Muscle layer of colon (tissue), 2 donors: ENCODE measurements around the gene FARSB.

Experiments used
- H3K27ac ChIP-seq: one replicate; pipeline ENCODE4 v1.7.0; 2013; ENCODE audit warnings: low read depth, mild to moderate bottlenecking, low read length, moderate library complexity
- H3K27me3 ChIP-seq, 2 donors: one replicate each; pipeline ENCODE4 v1.7.0; 2013; ENCODE audit warnings: low read length in 2 of 2, mild to moderate bottlenecking in 2 of 2; ENCODE audit not compliant: insufficient read depth in 2 of 2, control insufficient read depth in 1 of 2
- H3K36me3 ChIP-seq: one replicate; pipeline ENCODE4 v1.7.0; 2013; ENCODE audit warnings: mild to moderate bottlenecking, low read length; ENCODE audit not compliant: insufficient read depth
- H3K4me1 ChIP-seq: one replicate; pipeline ENCODE4 v1.7.0; 2013; ENCODE audit warnings: mild to moderate bottlenecking, low read length; ENCODE audit not compliant: insufficient read depth
- H3K4me3 ChIP-seq, 2 donors: one replicate each; pipeline ENCODE4 v1.7.0; 2013; ENCODE audit warnings: low read length in 2 of 2, low read depth in 1 of 2, mild to moderate bottlenecking in 1 of 2, moderate library complexity in 1 of 2
- H3K9ac ChIP-seq: one replicate; pipeline ENCODE4 v1.7.0; 2013; ENCODE audit warnings: low read length
- H3K9me3 ChIP-seq: one replicate; pipeline ENCODE4 v1.7.0; 2013; ENCODE audit warnings: mild to moderate bottlenecking, low read length
- donor health status: abdominal sarcoma.
- donor health status: Adenocarcinoma of cecum.

The FARSB gene

GRCh38 chr2:222572264-222572721 is 83.6 kb downstream of the FARSB start:
- Histone ChIP-seq H3K4me3 (no peak overlapping the region), H3K4me1 (peaks cover 57% of the 10 kb centered on the region), H3K9me3 (no peaks in the 10 kb centered on the region), H3K36me3 (peaks cover 4% of the 10 kb centered on the region), H3K27me3 (no peaks in the 10 kb centered on the region), H3K27ac (peak overlapping the region; percentile 53), H3K9ac (no peak overlapping the region)

- no peaks in the 10 kb centered on the region for H3K27me3 ChIP-seq
- no peak overlapping the region for H3K9ac ChIP-seq
- H3K27ac ChIP-seq: peak overlapping the region; percentile 22
- H3K4me3 ChIP-seq: no peak overlapping the region
- peaks cover 48% of the 10 kb centered on the region for H3K4me1 ChIP-seq
- H3K9me3 ChIP-seq: no peaks in the 10 kb centered on the region
- H3K36me3 ChIP-seq: peaks cover 4% of the 10 kb centered on the region
These were observed 86.1 kb downstream of the FARSB start for GRCh38 chr2:222569826-222570225.

DNA sequence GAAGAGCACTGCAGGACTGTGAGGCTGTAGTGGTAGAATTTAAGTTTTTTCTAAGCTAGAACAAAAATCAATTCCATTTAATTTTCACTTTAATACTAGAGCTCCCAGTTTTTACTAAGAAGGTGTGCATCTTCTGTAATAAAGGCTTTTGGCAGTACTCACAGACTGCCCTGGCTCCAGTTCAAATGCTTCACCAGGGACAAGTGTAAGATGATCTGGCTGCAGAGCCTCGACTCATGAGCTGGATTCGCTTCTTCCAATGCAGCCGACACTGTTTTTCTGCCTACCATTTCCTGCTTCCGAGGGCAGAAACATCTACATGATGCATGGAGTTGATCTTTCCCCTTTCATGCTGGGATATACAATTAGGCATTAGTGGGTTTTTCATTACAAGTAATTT is 87.0 kb downstream of the FARSB start:
- no peak overlapping the region for H3K4me3 ChIP-seq

GRCh38 chr2:222566229-222566628 is 89.7 kb downstream of the FARSB start:
- H3K9ac ChIP-seq: no peak overlapping the region
- H3K4me1 ChIP-seq: peaks cover 19% of the 10 kb centered on the region
- no peaks in the 10 kb centered on the region for H3K9me3 ChIP-seq
- peaks cover 3% of the 10 kb centered on the region for H3K36me3 ChIP-seq
- H3K27ac ChIP-seq: no peak overlapping the region
- no peak overlapping the region for H3K4me3 ChIP-seq
- H3K27me3 ChIP-seq: no peaks in the 10 kb centered on the region

More for the DNA sequence above, 87.0 kb downstream of the FARSB start:
- Histone ChIP-seq H3K4me1 (peaks cover 44% of the 10 kb centered on the region), H3K9ac (no peak overlapping the region), H3K36me3 (peaks cover 4% of the 10 kb centered on the region), H3K27me3 (no peaks in the 10 kb centered on the region), H3K9me3 (no peaks in the 10 kb centered on the region), H3K27ac (peak overlapping the region; percentile 25)

DNA sequence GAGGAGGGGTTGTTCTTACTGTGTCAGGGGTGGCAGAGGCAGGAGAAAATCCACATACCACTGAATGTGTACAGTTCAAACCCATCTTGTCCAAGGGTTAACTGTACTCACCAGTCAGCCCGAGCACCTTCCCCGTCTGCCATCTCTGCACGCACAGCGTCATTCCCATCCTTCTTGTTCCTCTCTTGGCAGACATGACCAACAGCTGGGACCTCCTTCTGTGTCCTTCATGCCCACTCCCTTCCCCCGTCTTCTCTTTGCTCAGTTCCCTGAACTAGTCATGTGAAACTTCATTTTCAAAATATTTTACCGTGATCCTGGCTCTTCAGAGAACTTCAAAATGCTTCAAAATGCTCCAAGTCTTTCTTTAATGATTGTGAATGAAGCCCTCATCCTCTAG is 92.0 kb downstream of the FARSB start:
- peaks cover 6% of the 10 kb centered on the region for H3K4me1 ChIP-seq
- H3K27me3 ChIP-seq: no peaks in the 10 kb centered on the region

DNA sequence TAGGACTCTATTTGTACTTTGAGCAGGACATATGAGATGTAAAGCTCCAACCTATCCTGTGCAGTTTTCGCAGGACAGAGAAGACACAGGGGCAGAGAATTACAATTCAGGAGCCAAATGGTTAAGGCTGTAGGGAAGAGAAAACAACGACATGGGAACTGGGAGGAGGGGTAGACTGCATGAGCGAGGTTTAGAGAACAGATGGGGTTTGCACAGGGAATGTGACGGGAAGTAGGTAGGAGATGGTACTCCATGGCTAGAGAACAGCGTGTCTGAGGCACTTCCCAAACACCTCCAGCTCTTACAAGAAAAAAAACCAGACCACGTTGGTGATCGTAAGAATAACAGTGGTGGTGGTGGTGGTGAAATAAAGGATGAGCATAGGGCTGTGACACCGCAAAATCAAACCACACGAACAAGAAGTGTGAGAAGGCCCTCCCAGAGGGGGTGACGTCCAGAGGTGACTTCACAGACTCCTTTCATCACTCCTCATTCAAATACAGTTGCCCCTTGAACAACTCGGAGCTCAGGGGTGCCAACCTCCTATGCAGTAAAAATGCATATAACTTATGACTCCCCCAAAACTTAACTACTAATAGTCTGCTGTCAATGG is 92.7 kb downstream of the FARSB start:
- Histone ChIP-seq H3K9me3 (no peaks in the 10 kb centered on the region), H3K27ac (no peak overlapping the region)

More for the DNA sequence above, 92.0 kb downstream of the FARSB start:
- Histone ChIP-seq H3K27ac (no peak overlapping the region), H3K9me3 (no peaks in the 10 kb centered on the region), H3K9ac (no peak overlapping the region), H3K4me3 (no peak overlapping the region), H3K36me3 (no peaks in the 10 kb centered on the region)

GRCh38 chr2:222561817-222562645 is 93.9 kb downstream of the FARSB start:
- Histone ChIP-seq H3K4me3 (no peak overlapping the region), H3K4me1 (no peaks in the 10 kb centered on the region), H3K27ac (no peak overlapping the region), H3K9me3 (no peaks in the 10 kb centered on the region), H3K36me3 (no peaks in the 10 kb centered on the region), H3K9ac (no peak overlapping the region), H3K27me3 (no peaks in the 10 kb centered on the region)

More for the DNA sequence above, 92.7 kb downstream of the FARSB start:
- Histone ChIP-seq H3K9ac (no peak overlapping the region), H3K36me3 (no peaks in the 10 kb centered on the region), H3K27me3 (no peaks in the 10 kb centered on the region), H3K4me1 (no peaks in the 10 kb centered on the region), H3K4me3 (no peak overlapping the region)

- H3K36me3 ChIP-seq: no peaks in the 10 kb centered on the region
- no peaks in the 10 kb centered on the region for H3K27me3 ChIP-seq
- H3K4me3 ChIP-seq: no peak overlapping the region
- no peak overlapping the region for H3K27ac ChIP-seq
- no peak overlapping the region for H3K9ac ChIP-seq
- H3K9me3 ChIP-seq: no peaks in the 10 kb centered on the region
- no peaks in the 10 kb centered on the region for H3K4me1 ChIP-seq
These were observed 94.7 kb downstream of the FARSB start for GRCh38 chr2:222561151-222561550.

- Histone ChIP-seq H3K27ac (no peak overlapping the region), H3K27me3 (peaks cover 0 to 9% of the 10 kb centered on the region in 2 donors), H3K4me1 (no peaks in the 10 kb centered on the region), H3K9me3 (no peaks in the 10 kb centered on the region), H3K9ac (no peak overlapping the region), H3K36me3 (no peaks in the 10 kb centered on the region), H3K4me3 (no peak overlapping the region)
These were observed 101.4 kb downstream of the FARSB start for GRCh38 chr2:222554517-222554916.

DNA sequence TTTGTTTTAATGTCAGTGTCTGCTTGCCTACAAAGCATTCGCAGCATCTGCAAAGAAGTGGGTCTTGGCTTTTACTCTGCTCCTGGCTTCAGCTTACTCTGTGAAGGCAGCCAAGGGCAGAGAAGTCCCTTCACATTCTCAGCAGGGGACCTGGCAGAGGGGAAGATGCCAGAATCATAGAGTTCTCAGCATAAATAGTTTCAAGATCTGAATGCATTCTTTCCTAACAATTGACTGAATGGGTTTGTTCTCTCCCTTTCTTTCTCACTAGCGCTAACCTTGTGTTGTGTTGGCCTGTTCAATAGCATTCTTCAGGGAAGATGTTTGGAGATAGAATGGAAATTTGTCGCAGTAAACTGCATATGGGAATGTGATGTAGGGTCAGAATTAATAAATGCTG is 106.9 kb downstream of the FARSB start:
- no peak overlapping the region for H3K27ac ChIP-seq

GRCh38 chr2:222547083-222547482 is 108.8 kb downstream of the FARSB start:
- H3K9ac ChIP-seq: no peak overlapping the region
- no peaks in the 10 kb centered on the region for H3K36me3 ChIP-seq
- no peak overlapping the region for H3K4me3 ChIP-seq

More for the DNA sequence above, 106.9 kb downstream of the FARSB start:
- Histone ChIP-seq H3K4me3 (no peak overlapping the region), H3K9ac (no peak overlapping the region), H3K4me1 (peaks cover 33% of the 10 kb centered on the region), H3K36me3 (no peaks in the 10 kb centered on the region), H3K9me3 (no peaks in the 10 kb centered on the region), H3K27me3 (peaks cover 0 to 4% of the 10 kb centered on the region in 2 donors)

More at GRCh38 chr2:222547083-222547482, 108.8 kb downstream of the FARSB start:
- H3K27ac ChIP-seq: no peak overlapping the region
- H3K4me1 ChIP-seq: peaks cover 33% of the 10 kb centered on the region
- H3K27me3 ChIP-seq: no peaks in the 10 kb centered on the region
- H3K9me3 ChIP-seq: no peaks in the 10 kb centered on the region
